HG03342 (cell line): ENCODE data around the gene RAD21L1.

Source experiments
- ATAC-seq: cut with Tn5 transposase; IDR thresholded peaks from one replicate; pipeline ENCODE4 v1.9.1; 2021; ENCODE audit warnings: mild to moderate bottlenecking, moderate library complexity; ENCODE audit not compliant: unreplicated experiment

The RAD21L1 gene

DNA sequence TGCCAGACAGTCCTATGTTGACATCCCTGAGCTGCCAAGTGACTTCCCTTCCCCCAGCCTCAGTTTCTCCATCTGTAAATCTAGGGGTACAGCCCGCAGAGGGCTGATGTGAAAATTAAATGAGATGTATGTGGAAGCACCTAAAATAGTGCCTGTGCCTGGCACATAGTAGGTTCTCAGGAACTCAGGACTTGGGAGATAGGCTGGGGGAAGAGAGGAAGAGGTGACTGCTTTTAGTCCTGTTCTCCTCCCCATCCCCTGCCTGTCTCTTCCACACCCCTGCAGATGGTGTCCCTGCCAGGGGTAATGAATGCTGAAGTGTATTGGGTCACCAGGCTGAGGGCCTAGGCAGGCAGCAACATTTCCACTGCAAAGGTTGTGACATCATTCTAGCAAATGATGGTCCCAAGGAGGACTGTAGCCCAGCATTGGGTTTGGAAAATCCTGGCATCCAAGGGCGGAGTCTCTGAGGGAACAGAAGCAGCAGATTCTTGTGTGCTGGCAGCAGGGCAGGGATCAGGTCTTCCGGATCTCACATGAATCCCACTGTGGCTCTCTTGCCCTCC is 42.0 kb downstream of the RAD21L1 start:
- ATAC-seq = no peak

DNA sequence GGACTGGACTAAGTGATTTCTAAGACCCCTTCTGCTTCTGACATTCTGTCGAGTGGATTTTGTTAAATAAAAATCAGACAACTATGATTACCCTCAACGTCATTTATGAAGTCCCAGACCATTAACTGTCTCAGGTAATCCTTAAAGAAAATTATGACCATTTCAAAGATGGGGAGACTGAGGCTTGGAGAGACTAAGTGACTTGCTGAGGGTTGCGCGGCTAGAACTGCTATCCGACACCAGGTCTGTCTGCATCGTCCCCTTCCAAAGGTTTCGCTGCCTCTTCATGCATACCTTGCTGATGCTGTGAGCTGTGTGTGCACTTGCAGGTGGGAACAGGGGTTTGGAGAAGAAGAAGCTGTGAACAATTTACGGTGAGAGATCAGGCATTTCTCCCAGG is 43.4 kb downstream of the RAD21L1 start:
- ATAC-seq = no peak

DNA sequence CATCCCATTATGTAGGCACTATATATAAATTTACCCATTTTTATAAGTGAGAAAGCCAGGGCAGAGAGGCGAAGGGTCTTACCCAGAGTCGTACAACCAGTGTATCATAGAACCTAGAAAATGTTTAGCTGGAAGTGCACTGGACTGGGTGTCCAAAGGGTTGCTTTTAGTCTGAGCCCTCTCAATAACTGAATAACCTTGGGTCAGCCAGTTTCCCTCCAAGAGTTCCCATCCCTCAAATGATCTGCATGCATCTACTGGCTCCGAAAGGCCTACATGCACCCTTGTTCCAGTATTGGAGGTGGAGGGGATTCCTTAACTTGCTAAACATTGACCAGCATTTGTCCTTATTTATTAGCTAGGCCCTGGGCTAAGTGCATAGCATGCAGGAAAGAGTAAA is 44.0 kb downstream of the RAD21L1 start:
- no peak for ATAC-seq

DNA sequence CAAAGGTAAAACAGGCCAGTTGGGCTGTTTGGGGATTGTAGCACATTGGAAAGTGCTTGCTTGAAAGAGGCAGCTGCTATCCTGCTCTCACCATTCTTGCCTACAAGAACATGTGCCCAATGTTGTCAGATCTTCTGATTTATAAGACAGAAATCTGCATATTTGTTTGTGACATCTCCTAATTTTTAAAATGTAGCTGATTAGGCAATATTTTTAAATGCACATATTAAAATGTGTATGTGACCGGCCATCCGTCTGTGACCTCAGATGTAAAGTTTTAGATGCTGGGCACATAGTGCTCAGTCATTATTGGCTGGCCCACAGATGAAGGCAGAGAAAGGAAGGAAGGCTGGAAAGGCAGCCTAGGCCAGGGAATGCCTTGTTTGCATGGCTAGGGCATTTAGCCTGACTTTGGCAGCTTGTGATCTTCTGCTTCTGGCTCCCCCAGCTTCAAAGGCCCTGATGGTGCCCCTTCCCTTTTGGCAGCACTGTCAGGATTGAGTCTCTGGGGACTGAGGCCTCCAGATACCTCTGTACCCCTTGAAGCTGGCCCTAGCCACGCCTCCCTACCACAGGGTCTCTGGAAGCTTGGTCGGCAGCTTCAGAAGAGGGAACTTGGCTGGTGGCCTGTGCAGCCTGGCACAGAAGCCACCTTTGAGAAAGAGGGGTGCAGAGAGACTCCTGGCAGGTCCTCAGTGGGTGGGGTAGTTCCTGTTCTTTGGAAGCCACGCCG is 46.7 kb downstream of the RAD21L1 start:
- no peak for ATAC-seq

DNA sequence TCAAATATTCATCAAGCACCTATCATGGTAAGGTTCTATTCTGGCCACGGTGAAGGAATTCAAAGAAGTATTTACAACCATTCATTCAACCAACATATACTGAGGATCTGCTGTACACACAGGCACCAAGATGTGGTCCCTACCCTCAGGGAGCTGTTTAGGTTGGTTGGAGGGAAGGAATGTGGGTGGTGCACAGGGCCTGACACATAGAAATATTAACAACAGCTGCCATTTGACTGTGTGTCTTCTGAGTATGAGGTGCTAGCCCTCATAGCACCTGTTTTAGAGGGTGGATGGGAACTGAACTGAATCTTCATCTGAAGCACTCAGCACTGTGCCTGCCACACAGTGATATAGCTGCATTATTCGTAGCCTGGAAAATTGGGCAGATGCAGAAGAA is 47.5 kb downstream of the RAD21L1 start:
- ATAC-seq = no peak

DNA sequence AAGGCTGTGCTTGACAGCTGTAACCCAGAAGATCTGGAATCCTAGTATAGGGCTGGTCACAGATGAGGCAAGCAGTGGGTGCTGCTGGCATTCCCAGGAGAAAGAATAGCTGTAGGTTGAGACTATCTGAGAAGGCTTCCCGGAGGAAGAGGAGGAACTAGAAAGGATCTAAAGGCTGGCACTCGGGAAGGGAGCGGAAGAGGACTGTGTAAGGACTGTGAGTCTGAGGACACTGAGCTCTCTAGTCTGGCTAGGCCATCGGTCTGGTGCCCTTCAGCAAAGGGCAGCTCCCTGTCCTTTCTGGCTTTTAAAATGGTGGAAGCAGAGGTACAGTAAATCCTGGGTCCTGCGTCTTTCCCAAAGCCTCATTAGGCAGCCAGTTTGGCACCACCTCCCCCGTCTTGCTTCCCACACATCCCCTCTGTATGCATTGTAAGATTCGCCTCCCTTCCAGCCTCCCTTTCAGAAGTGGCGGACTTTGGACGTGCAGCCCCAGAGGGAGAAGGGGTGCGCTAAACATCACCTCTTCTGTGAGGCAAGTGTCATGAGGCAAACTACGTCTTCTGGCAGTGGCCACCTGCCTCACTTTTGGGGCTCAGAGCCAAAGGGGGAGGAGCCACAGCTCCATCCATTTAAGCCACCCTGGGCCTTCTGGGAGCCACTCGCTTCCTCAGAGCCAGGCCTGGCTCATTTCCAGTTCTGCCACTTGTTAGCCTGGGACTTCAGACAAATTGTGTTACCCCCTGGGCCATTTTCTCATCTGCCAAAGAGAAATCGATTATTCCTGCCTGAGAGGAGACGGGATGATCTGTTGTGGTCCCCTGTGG is 48.9 kb downstream of the RAD21L1 start:
- ATAC-seq = no peak

DNA sequence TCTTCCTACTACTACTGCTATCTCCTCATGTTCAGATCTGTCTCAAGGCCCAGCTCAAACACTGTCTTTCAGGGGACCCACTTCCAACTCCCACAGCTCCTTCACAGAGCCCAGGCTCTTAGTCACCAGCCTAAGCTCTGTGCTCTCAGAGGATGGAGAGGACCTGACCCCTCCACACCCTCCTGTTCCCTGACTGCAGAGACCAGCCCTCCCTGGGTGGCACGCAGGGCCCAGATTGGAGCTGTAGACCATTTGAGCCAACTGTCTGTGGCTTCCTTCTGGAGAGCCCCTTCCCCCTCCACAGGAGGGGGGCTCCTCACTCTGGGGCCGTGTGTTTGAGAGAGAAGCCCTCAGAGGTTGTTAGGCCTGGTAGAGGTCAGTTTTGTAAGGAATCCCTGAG is 50.1 kb downstream of the RAD21L1 start:
- ATAC-seq = no peak

DNA sequence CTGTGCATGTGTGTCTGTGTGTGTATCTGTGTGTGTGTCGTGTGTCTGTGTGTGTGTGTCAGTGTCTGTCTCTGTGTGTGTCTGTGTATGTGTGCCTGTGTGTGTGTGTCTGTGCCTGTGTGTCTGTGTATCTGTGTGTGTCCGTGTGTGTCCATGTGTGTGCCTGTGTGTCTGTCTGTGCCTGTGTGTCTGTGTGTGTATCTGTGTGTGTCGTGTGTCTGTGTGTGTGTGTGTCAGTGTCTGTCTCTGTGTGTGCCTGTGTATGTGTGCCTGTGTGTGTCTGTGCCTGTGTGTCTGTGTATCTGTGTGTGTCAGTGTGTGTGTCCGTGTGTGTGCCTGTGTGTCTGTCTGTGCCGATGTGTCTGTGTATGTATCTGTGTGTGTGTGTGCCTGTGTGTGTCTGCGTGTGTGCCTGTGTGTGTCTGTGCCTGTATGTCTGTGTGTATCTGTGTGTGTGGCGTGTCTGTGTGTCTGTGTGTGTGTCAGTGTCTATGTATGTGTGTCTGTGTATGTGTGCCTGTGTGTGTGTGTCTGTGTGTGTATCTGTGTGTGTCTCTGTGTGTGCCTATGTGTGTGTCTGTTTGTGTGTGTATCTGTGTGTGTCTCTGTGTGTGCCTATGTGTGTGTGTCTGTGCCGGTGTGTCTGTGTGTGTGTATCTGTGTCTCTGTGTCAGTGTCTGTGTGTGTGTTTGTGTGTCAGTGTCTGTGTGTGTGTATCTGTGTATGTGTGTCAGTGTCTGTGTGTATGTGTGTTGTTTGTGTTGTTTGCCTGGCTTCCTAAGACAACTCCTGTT is 51.9 kb downstream of the RAD21L1 start:
- no peak for ATAC-seq

DNA sequence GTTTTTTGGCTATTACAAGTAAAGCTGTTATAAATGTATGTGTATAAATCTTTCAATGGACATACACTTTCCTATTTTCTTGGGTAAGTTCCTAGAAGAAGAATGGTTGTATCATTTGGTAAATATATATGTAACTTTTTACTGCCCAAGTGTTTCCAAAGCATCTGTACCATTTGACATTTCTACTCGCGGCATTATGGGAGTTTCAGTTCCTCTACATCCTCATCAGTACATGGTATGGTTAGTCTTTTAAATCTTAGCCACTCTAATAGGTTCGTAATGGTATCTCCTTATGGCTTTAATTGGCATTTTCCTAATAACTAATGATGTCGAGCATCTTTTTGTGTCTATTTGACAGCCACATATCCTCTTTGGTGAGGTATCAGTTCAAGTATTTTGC is 53.1 kb downstream of the RAD21L1 start:
- no peak for ATAC-seq

DNA sequence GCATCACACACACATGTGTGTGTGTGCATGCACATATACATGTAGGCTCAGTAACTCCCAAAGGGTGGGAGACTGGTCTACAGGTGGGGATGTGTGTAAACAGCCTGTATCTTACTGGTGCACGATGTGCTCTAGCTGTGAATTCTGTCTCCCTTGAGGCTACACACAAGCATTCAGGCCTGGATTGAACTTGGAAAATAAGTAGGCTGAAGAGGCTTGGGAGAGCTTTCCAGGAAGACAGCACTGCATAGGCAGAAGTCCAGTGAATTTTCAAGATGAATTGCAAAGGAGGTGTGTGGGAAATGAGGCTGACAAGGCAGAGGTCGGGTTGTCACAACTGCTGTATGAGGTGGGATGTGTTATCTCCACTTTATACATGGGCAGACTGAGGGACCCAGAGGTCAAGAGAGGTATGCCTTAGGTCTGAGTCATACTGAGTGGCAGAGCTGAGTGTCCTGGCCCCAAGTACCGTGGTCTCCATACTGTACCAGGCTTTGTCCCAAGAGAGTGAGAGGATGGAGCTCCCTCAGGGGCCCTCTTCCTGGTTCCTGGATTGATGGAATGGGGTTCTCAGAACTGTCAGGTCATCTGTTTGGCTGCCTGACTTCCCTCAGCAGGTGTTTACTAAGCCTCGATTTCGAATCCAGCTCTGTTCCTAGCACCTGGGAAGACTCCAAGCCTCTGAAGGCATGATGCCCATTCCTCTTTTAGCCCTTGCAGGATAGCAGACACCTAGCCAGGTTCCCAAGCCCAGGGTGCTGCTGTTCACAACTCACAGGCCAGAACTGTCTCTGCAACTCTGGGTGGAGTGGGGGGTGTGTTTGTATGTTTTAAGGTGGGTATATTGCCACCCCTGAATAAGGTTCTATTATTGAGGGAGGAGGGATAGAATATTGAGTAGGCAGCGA is 54.6 kb downstream of the RAD21L1 start:
- ATAC-seq = no peak

DNA sequence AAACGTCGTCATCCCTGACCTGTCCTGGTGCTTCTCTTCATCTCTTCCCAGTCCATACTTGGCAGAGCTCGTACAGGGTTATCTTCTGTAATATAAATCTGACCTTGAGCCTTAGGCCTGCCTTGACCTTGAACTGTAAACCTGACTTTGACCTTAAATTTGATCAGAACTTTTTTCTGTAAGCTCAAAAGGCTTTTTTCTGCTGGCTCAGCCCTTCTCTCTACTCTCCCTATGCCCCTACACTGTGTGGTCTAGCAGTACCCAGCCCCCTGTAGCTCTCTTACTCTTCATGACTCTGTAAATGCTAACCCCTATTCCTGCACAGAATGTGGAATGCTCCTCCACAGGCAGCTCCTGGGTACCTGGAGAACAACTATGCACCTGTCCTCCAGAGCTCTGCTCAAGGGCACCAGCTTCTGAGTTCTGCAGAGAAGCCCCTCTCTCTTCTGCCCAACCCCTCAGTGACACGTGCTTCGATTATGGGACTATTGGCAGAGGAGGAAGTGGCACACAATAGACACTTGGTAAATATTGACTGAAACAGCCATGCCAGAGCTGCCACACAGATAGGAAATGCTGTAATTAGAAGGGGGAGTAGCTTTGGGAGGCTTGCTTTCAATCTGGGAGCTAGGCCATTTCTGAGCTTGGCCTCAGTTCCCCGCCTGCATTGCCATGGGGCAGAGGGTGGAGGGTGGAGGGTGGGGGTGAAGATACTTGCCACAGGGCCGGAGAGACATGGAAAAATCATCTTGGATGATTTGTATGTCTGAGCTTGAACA is 55.6 kb downstream of the RAD21L1 start:
- no peak for ATAC-seq

DNA sequence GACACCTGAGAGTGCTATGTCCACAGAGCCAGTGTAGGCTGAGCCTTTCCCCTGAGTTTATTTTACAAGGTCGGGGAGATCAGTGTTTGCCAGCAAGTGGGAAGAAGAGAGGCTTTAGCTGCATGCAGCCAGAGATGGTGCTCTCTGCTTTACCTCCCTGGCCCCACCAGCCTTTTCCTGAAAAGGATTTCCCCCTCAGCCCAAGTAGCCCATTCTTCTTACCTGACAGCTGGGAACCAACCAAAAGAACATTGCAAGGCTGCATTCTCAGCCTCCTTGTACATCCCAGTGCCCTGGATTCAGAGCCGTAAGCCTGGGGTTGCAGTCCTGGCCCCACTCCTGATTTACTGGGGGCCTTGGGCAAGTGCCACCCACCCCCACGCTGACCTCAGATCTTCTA is 57.1 kb downstream of the RAD21L1 start:
- ATAC-seq = no peak

DNA sequence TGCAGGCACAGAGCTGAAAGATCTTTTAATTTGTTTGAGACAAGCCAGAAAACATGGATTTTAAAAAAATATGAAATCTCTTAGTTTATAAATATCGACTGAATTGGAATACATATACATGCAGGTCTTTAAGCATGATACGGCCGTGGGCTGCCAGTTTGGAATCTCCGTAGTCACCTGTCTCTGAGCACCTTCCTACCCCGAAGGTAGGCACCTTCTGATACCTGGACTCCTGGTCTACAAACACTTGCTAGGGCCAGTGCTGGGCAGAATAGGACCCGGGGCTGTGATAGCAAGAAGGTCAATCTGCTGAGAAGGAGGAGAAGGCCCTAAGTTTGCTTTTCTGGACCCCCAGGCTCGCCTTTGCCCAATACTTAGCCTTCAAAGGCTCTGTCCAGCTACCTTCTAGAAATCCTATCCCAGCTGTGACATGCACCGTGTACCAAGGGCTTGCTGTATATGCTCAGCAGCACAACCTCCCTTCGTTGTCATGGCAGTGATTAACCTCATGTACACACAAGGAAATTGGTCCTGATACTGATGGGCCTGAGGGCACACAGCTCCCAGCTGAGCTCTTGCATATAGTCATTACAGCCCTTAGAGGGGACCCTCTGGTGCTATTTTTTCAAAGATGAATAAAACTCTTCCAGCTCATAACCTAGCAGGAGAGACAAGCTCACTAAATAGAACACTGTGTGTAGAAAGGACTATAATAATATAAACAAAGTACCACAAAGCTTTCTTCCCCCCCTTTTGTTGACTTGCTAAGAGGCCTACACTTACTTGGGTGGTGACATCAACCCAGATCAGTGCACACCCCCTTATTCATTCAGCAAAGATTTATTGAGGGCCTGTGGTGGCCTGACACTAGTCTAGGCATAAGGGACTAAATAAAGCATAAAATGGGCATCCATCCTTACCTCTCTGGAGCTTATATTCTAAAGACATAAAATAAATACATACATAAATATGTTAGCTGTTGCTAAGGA is 58.0 kb downstream of the RAD21L1 start:
- no peak for ATAC-seq

DNA sequence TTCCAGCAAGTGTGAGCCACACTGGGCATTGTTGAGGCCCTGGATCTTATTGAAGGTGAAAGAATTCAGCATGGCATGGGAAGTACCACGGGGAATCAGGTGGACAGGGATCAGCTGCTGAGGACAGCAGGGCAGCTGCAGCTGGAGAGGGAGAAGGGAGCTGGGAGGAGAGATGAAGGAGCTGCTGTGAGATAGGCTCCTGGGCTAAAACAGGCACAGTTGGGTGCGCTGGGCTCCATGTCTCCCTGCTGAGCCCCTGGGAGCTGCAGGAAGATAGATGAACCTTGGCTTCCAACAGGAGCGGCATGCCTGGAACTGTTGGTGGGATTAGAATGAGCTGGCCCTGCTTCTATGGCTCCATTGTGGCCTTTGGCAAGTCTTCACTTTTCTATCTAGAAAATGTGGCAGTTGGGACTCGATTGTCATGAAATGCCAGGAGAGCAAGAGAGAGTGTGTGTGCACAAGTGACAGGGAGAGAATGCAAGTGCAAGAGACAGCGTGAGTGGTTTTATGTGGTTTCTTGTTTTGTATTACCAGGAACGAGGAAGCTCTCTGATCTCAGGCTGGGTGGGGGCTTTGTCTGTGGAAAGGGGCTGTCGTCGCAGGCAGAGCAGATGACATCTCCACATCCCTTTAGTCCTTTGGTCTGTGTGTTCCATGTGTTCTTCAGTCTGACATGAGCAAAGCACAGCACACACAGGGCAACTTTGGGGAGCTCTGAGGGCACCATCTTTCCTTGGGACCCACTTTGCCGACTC is 60.6 kb downstream of the RAD21L1 start:
- no peak for ATAC-seq

DNA sequence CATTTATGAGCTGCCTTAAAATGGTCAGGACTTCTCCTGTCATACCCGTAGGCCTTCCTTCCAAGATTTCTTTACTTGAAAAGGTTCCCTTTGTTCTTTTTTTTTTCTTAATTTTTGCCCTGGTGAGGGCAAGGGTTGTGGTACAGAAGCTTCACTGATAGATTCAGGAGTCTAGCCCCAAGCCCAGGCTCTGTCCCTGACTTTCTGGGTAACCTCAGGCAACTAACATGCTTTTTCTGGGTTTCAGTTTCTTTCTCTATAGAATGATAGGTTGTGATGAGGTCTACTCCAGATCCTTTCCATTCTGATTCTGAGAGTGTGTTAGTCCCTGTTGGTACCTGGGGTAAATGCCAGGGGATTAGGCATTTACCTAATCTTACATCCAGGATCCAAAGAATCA is 61.5 kb downstream of the RAD21L1 start:
- ATAC-seq = no peak

DNA sequence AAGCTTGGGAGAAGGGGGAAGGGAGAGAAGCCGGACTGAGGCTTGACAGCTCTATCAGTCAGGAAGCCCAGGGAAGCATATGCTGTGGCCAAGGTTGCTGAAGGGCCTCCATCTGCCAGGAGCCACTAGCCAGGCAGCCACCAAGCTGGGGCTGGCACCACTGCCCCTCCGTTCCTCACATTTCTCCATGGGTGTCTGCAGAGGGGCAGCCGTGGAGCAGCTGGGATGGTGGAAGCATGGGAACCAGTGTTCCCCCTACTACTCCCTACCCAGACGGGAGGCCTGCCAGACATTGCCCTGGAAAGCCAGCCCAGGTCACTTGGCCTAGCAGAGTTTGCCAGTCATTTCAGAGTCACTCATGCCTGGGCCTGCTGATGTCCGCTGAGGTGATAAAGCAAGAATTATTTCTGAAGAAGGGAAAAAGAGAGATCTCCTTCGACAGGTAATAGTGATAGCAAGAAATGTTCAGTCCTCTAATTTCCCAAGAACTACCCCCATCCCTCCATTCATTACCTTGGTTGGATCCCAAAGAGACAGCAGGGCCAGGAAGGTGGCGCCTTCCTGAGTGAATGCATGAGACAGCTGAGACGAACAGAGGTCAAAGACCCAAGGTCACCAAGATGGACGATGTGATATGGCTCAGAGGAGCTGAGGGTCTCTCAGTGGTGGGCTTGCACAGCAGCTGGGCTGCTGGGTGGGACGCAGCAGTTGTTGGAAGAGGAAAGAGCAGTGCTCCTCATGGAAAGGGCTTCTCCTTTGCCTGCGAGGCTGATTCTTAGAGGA is 62.1 kb downstream of the RAD21L1 start:
- no peak for ATAC-seq
